HL-60 (cell line): Measurements from ENCODE around the gene PHF21B.

Experiments
- DNase-seq, 2 experiments: peaks; one replicate each; pipeline ENCODE4 v3.0.0-alpha.2; 2010 to 2020; ENCODE audit warnings: low read depth in 1 of 2, low spot score in 1 of 2
- H3K27ac ChIP-seq: fragments of 250-450 bp; sonication (Bioruptor Pico); replicated peaks from 2 replicates; pipeline ENCODE4 v1.5.1; 2020; ENCODE audit warnings: mild to moderate bottlenecking, moderate library complexity
- H3K27me3 ChIP-seq: fragments of 250-450 bp; sonication (Bioruptor Pico); 2 replicates; pipeline ENCODE4 v1.5.1; 2021; ENCODE audit warnings: mild to moderate bottlenecking, moderate library complexity; ENCODE audit not compliant: insufficient read depth, poor library complexity, severe bottlenecking
- H3K4me3 ChIP-seq: replicated peaks from 2 replicates; pipeline ENCODE4 v1.5.1; 2011; ENCODE audit warnings: mild to moderate bottlenecking, control low read depth, low read length; ENCODE audit not compliant: insufficient read depth
- CTCF ChIP-seq: IDR thresholded peaks from one replicate; pipeline ENCODE4 v1.5.1; 2011; ENCODE audit warnings: low read length, control low read depth, inconsistent platforms; ENCODE audit not compliant: insufficient read depth
- GABPA ChIP-seq: IDR thresholded peaks from 2 replicates; pipeline ENCODE4 v1.6.1; 2012; ENCODE audit warnings: low read depth
- POLR2AphosphoS5 ChIP-seq: IDR thresholded peaks from 2 replicates; pipeline ENCODE4 v1.6.1; 2012; ENCODE audit warnings: low read depth
- REST ChIP-seq: IDR thresholded peaks from 2 replicates; pipeline ENCODE4 v1.6.1; 2012; ENCODE audit warnings: low read depth; ENCODE audit not compliant: insufficient replicate concordance
- SPI1 ChIP-seq: IDR thresholded peaks from 2 replicates; pipeline ENCODE4 v1.6.1; 2012; ENCODE audit warnings: low read depth, mild to moderate bottlenecking, borderline replicate concordance

Gene PHF21B

GRCh38 chr22:44926491-44927415, 83.1 kb downstream of the PHF21B start:
- TF ChIP-seq GABPA (no peak), SPI1 (no peak), CTCF (no peak), REST (no peak), POLR2AphosphoS5 (no peak)
- H3K4me3 ChIP-seq = no peak overlapping the region
- no peak for DNase-seq
- no peak overlapping the region for H3K27ac ChIP-seq
- no peaks in the 10 kb centered on the region for H3K27me3 ChIP-seq

GRCh38 chr22:44926124-44926475, 83.7 kb downstream of the PHF21B start:
- H3K4me3 ChIP-seq = no peak overlapping the region
- H3K27me3 ChIP-seq = no peaks in the 10 kb centered on the region
- TF ChIP-seq CTCF (no peak), GABPA (no peak), REST (no peak), POLR2AphosphoS5 (no peak), SPI1 (no peak)

GRCh38 chr22:44925465-44926123, 84.2 kb downstream of the PHF21B start:
- Histone ChIP-seq H3K27ac (no peak overlapping the region), H3K27me3 (no peaks in the 10 kb centered on the region), H3K4me3 (no peak overlapping the region)
- DNase-seq = no peak
- no peak for TF ChIP-seq REST
- no peak for TF ChIP-seq SPI1
- TF ChIP-seq CTCF = no peak
- no peak for TF ChIP-seq GABPA
- no peak for TF ChIP-seq POLR2AphosphoS5

More at GRCh38 chr22:44926124-44926475, 83.7 kb downstream of the PHF21B start:
- no peak for DNase-seq
- H3K27ac ChIP-seq = no peak overlapping the region
